HepG2 (cell line): ENCODE measurements around the gene GAS2. TPM values are rescaled to one million over a fixed set of nuclear protein-coding genes. Genes with fewer than 3 reads are reported as not detected.

Experiments
- ATAD3A ChIP-seq: sonication (generic); formaldehyde crosslinking; IDR thresholded peaks from 2 replicates; pipeline ENCODE4 v1.4.0; 2020; ENCODE audit warnings: missing genetic modification reagents
- BHLHE40 ChIP-seq: IDR thresholded peaks from 2 replicates; pipeline ENCODE4 v1.6.1; 2011; ENCODE audit warnings: low read length, improper control_type of control experiment
- IKZF5 ChIP-seq: IDR thresholded peaks from 2 replicates; pipeline ENCODE4 v1.6.1; 2018; ENCODE audit warnings: missing genetic modification reagents, mild to moderate bottlenecking, missing compliant biosample characterization
- KLF9 ChIP-seq: IDR thresholded peaks from 2 replicates; pipeline ENCODE4 v1.6.1; 2016; ENCODE audit warnings: low read depth
- PAWR ChIP-seq: sonication (generic); formaldehyde crosslinking; IDR thresholded peaks from 2 replicates; pipeline ENCODE4 v1.4.0; 2020; ENCODE audit warnings: missing genetic modification reagents, mild to moderate bottlenecking, borderline replicate concordance
- PRDM4 ChIP-seq: sonication (generic); formaldehyde crosslinking; IDR thresholded peaks from 2 replicates; pipeline ENCODE4 v1.9.0; 2021; ENCODE audit warnings: missing genetic modification reagents, borderline replicate concordance
- PREB ChIP-seq: sonication (generic); formaldehyde crosslinking; IDR thresholded peaks from 2 replicates; pipeline ENCODE4 v1.4.0; 2020; ENCODE audit warnings: missing genetic modification reagents
- RAD51 ChIP-seq: fragments of 450-650 bp; IDR thresholded peaks from 2 replicates; pipeline ENCODE4 v1.6.1; 2016; ENCODE audit warnings: borderline replicate concordance
- REL ChIP-seq: sonication (generic); formaldehyde crosslinking; conservative IDR thresholded peaks from 2 replicates; pipeline ENCODE4 v1.8.0; 2022; ENCODE audit warnings: mild to moderate bottlenecking, missing genetic modification reagents, moderate library complexity
- REXO4 ChIP-seq: sonication (generic); formaldehyde crosslinking; IDR thresholded peaks from 2 replicates; pipeline ENCODE4 v1.8.0; 2022; ENCODE audit warnings: missing genetic modification reagents, mild to moderate bottlenecking, borderline replicate concordance
- RXRB ChIP-seq: IDR thresholded peaks from 2 replicates; pipeline ENCODE4 v1.6.1; 2016; ENCODE audit warnings: borderline replicate concordance, missing genetic modification reagents, missing compliant biosample characterization
- TAF15 ChIP-seq: fragments of 200-400 bp; formaldehyde crosslinking; IDR thresholded peaks from one replicate; pipeline ENCODE4 v1.6.1; 2018; ENCODE audit warnings: mild to moderate bottlenecking, low read depth, low read length; ENCODE audit not compliant: poor library complexity, severe bottlenecking
- ZBTB20 ChIP-seq: sonication (generic); formaldehyde crosslinking; IDR thresholded peaks from 2 replicates; pipeline ENCODE4 v1.8.1; 2023; ENCODE audit warnings: missing genetic modification reagents, low read depth, mild to moderate bottlenecking, borderline replicate concordance
- ZFP90 ChIP-seq: sonication (generic); formaldehyde crosslinking; IDR thresholded peaks from 2 replicates; pipeline ENCODE4 v1.8.0; 2022; ENCODE audit warnings: missing genetic modification reagents, mild to moderate bottlenecking, inconsistent platforms, borderline replicate concordance
- ZMAT3 ChIP-seq: sonication (generic); formaldehyde crosslinking; conservative IDR thresholded peaks from 2 replicates; pipeline ENCODE4 v1.7.0; 2021; ENCODE audit warnings: missing genetic modification reagents
- ZNF263 ChIP-seq: sonication (generic); formaldehyde crosslinking; IDR thresholded peaks from 2 replicates; pipeline ENCODE4 v1.4.0; 2020; ENCODE audit warnings: missing genetic modification reagents
- ZNF607 ChIP-seq: sonication (generic); formaldehyde crosslinking; IDR thresholded peaks from 2 replicates; pipeline ENCODE4 v1.5.1; 2020; ENCODE audit warnings: missing genetic modification reagents, mild to moderate bottlenecking, borderline replicate concordance
- ZNF800 ChIP-seq: sonication (generic); formaldehyde crosslinking; IDR thresholded peaks from 2 replicates; pipeline ENCODE4 v1.4.0; 2020; ENCODE audit warnings: missing genetic modification reagents
- polyA plus RNA-seq, 8 experiments: library from polyadenylated mRNA; depleted of rRNA in 3 of 8; stranded (reverse) in 7 of 8; unstranded in 1 of 8; fragments of >200 nt; fragmentation: Illumina TruSeq in 4 of 8; extraction: Trizol in 4 of 8; gene quantifications; 2 replicates each; pipeline versions ENCODE4 v1.2.1 to v1.2.3, GENCODE V29; 2011 to 2016; ENCODE audit warnings: low read depth in 4 of 8, missing spikeins in 1 of 8, mixed read lengths in 1 of 8; ENCODE audit not compliant: insufficient read depth in 1 of 8
- total RNA-seq, 5 experiments: library from RNA; depleted of rRNA; stranded (reverse); fragments of >200 nt; fragmentation: Illumina TruSeq; extraction: Trizol; gene quantifications; 2 replicates each; pipeline ENCODE4 v1.2.3, GENCODE V29; 2016; ENCODE audit warnings: low read depth in 1 of 5
- TF ChIP-seq, protein P1 (sequence below): sonication (generic); formaldehyde crosslinking; IDR thresholded peaks from 2 replicates; pipeline ENCODE4 v1.5.0; 2020; ENCODE audit warnings: mild to moderate bottlenecking, low read depth, missing genetic modification reagents, borderline replicate concordance
- TF ChIP-seq, protein P2 (sequence below): sonication (generic); formaldehyde crosslinking; IDR thresholded peaks from 2 replicates; pipeline ENCODE4 v1.4.0; 2020; ENCODE audit warnings: mild to moderate bottlenecking, missing genetic modification reagents

GAS2 gene
- total and polyA plus RNA-seq, 2 of the 13 experiments (the other 11 are each of a cell fraction or from before 2014, with no cell fraction given), result 26.0 to 85.1 TPM

- TF ChIP-seq PRDM4 (CRISPR knock-in tag) (no peak), IKZF5 (CRISPR knock-in tag) (peak; percentile 31; the same call in 1 of the 2 replicates), REXO4 (CRISPR knock-in tag) (no peak), PAWR (CRISPR knock-in tag) (no peak), ZNF263 (CRISPR knock-in tag) (peak; percentile 83), ZNF800 (CRISPR knock-in tag) (no peak), ZBTB20 (CRISPR knock-in tag) (peak; percentile 67; the same call in 1 of the 2 replicates), PREB (no peak), REL (CRISPR knock-in tag) (0 out of 2 replicates have a peak, but pooled peaks have one; percentile 17), RXRB (CRISPR knock-in tag) (peak; percentile 64; the same call in 1 of the 2 replicates), ZNF607 (CRISPR knock-in tag) (no peak), BHLHE40 (peak; percentile 15; the same call in 1 of the 2 replicates), KLF9 (no peak), ATAD3A (no peak), TAF15 (no peak), ZMAT3 (no peak), RAD51 (no peak), ZFP90 (CRISPR knock-in tag) (no peak)
- TF ChIP-seq, protein P1, sequence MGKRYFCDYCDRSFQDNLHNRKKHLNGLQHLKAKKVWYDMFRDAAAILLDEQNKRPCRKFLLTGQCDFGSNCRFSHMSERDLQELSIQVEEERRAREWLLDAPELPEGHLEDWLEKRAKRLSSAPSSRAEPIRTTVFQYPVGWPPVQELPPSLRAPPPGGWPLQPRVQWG (CRISPR knock-in tag), result no peak
- TF ChIP-seq, protein P2, sequence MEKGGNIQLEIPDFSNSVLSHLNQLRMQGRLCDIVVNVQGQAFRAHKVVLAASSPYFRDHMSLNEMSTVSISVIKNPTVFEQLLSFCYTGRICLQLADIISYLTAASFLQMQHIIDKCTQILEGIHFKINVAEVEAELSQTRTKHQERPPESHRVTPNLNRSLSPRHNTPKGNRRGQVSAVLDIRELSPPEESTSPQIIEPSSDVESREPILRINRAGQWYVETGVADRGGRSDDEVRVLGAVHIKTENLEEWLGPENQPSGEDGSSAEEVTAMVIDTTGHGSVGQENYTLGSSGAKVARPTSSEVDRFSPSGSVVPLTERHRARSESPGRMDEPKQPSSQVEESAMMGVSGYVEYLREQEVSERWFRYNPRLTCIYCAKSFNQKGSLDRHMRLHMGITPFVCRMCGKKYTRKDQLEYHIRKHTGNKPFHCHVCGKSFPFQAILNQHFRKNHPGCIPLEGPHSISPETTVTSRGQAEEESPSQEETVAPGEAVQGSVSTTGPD (CRISPR knock-in tag), result no peak
Observed at GRCh38 chr11:22634897-22635629, 31.3 kb upstream of the GAS2 start (continued).
